ENCODE measurements around the gene CKS1B. TPM values are rescaled to one million over a fixed set of nuclear protein-coding genes. Genes with fewer than 3 reads are reported as not detected.

Gene CKS1B
- total and polyA plus RNA-seq, 10 donors: 15.7 to 51.5 (median 27.5) TPM

DNA sequence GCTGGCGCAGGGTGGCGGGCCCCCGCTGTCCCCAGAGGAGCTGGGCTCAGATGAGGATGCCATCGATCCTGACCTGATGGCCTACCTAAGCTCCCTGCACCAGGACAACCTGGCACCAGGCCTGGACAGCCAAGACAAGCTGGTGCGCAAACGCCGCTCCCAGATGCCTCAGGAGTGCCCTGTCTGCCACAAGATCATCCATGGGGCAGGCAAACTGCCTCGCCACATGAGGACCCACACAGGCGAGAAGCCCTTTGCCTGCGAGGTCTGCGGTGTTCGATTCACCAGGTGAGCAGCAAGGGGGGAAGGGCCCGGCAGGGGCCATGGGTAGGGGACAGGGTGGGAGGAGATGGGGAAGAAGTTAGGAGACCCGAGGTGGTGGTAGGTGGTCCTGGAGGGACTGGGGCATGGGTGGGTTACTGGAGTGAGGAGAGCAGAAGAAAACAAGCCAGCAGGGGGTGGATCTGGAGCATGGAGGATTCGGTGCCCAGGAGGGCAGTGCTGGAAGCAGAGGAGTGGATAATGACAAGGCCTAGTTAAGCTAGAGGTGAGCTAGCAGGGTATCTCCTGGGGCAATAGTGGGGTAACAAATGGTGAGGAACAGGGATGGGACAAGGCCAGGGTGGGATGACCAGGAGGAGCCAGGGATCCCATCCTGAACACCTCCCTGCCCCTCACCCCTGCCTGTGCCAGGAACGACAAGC, 41.2 kb downstream of the CKS1B start:
- Histone ChIP-seq H3K36me3 (peaks cover 0 to 45% (median 19%) of the 10 kb centered on the region in 6 donors), H3K4me3 (peak overlapping the region in 1 of 8 donors; percentile 72), H3K27ac (peak overlapping the region in 7 of 8 donors; percentile 78 to 99 (median 88)), H3K4me1 (peaks cover 47 to 93% (median 89%) of the 10 kb centered on the region in 6 donors), H3K27me3 (replicated peaks in 1 of 7) (no peaks in the 10 kb centered on the region), H3K9me3 (no peaks in the 10 kb centered on the region)
- TF ChIP-seq, protein P1, sequence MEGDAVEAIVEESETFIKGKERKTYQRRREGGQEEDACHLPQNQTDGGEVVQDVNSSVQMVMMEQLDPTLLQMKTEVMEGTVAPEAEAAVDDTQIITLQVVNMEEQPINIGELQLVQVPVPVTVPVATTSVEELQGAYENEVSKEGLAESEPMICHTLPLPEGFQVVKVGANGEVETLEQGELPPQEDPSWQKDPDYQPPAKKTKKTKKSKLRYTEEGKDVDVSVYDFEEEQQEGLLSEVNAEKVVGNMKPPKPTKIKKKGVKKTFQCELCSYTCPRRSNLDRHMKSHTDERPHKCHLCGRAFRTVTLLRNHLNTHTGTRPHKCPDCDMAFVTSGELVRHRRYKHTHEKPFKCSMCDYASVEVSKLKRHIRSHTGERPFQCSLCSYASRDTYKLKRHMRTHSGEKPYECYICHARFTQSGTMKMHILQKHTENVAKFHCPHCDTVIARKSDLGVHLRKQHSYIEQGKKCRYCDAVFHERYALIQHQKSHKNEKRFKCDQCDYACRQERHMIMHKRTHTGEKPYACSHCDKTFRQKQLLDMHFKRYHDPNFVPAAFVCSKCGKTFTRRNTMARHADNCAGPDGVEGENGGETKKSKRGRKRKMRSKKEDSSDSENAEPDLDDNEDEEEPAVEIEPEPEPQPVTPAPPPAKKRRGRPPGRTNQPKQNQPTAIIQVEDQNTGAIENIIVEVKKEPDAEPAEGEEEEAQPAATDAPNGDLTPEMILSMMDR (IDR thresholded peaks at IDR 0.05 in 8 of 11, conservative IDR thresholded peaks at IDR 0.05 in 3 of 11): no peak
- peak in 1 of 3 donors; percentile 52 for TF ChIP-seq POLR2AphosphoS5 (IDR thresholded peaks at IDR 0.05)
- intact Hi-C loops (cut with DNase I; ENCODE audit: low total_unique reads): no loop called here
- 85 to 90% (median 86%) methylated on average over 16 of the region's 16 CpGs for WGBS, 5 donors
- DNase-seq: peak; percentile 82

DNA sequence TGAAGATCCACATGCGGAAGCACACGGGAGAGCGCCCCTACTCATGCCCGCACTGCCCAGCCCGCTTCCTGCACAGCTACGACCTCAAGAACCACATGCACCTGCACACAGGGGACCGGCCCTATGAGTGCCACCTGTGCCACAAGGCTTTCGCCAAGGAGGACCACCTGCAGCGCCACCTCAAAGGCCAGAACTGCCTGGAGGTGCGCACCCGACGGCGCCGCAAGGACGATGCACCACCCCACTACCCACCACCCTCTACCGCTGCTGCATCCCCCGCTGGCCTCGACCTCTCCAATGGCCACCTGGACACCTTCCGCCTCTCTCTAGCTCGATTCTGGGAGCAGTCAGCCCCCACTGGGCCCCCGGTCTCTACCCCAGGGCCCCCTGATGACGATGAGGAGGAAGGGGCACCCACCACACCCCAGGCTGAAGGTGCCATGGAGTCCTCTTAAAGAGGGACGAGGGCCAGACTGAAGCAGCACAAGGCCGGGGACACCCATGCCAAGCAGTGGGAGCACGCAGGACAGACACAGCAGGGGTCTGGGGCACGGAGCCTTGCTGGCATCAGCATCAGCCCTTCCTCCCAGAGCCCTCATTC, 41.9 kb downstream of the CKS1B start:
- H3K4me3 ChIP-seq: peak overlapping the region in 2 of 8 donors; percentile 49 to 72
- peak; percentile 88 for DNase-seq
- H3K27me3 ChIP-seq (replicated peaks in 1 of 7): no peaks in the 10 kb centered on the region
- H3K36me3 ChIP-seq: peaks cover 0 to 39% (median 19%) of the 10 kb centered on the region in 6 donors
- peak overlapping the region; percentile 78 to 99 (median 87) for H3K27ac ChIP-seq
- WGBS, 5 donors: 47 to 65% (median 63%) methylated on average over 21 to 26 of the region's 26 CpGs
- intact Hi-C loops (cut with DNase I; ENCODE audit: low total_unique reads): no loop called here
- H3K9me3 ChIP-seq: no peaks in the 10 kb centered on the region
- peaks cover 47 to 87% (median 82%) of the 10 kb centered on the region in 6 donors for H3K4me1 ChIP-seq
- TF ChIP-seq, protein P1 (IDR thresholded peaks at IDR 0.05 in 8 of 11, conservative IDR thresholded peaks at IDR 0.05 in 3 of 11): no peak
- TF ChIP-seq POLR2AphosphoS5 (IDR thresholded peaks at IDR 0.05) (peak; percentile 81 to 91 (median 81)), POLR2A (IDR thresholded peaks at IDR 0.05) (no peak)

DNA sequence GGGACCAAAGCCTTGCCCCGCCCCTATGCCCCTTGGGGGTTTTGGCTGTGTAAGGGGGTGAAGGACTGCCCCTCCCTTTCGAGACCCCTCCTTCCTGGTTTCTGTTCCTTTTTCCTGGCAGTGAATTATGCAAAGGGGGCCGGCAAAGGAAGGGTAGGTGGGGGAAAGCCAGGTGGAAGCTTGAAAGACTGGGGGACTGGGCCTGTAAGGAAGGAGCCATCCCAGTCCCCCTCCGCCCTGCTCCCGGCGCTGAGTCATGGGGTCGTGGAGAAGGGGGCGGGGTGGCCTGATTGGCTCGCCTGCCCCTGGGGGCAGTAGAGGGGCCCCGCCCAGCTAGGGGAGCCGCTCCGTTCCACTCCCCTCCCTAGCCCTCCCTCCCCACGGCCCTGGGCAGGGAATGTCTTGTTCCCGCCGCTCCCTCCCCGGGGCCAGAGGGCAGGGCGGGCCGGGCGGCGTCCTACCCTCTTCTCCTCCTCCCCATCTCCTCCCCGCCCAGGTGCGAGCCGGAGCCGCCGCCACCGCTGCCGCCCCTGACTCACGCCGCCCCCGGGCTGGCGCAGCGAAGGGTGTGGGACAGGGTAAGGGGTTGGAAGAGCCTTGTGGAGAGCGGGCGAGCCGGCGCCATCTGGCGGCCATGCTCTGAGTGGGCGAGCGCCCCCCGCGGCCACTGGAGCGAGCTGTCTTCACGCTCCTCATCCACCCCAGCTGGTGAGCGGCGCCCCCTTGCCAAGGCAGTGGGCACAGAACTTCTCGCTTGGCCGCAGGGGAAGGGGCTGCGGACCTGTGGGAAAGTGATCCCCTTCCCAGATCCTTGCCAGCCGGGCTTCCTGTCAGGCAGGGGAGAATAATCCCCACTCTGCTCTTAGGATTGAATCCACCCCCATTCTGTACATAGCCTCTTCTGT, 42.8 kb downstream of the CKS1B start:
- peak overlapping the region; percentile 24 to 72 (median 38) for H3K4me3 ChIP-seq
- intact Hi-C loops (cut with DNase I; ENCODE audit: low total_unique reads): no loop called here
- H3K27ac ChIP-seq: peak overlapping the region; percentile 78 to 99 (median 87)
- DNase-seq: peak; percentile 97
- H3K27me3 ChIP-seq (replicated peaks in 1 of 7): no peaks in the 10 kb centered on the region
- peaks cover 39 to 77% (median 73%) of the 10 kb centered on the region in 6 donors for H3K4me1 ChIP-seq
- peaks cover 0 to 34% (median 19%) of the 10 kb centered on the region in 6 donors for H3K36me3 ChIP-seq
- TF ChIP-seq, protein P1 (IDR thresholded peaks at IDR 0.05 in 8 of 11, conservative IDR thresholded peaks at IDR 0.05 in 3 of 11): peak; percentile 97 to 100 (median 99)
- TF ChIP-seq POLR2AphosphoS5 (IDR thresholded peaks at IDR 0.05) (peak; percentile 89 to 95 (median 90)), POLR2A (IDR thresholded peaks at IDR 0.05) (no peak)
- H3K9me3 ChIP-seq: no peaks in the 10 kb centered on the region
- 2 to 10% (median 4%) methylated on average over 13 to 49 of the region's 49 CpGs for WGBS, 5 donors

Data from spleen (tissue), 11 donors.